GM13976 (cell line): ENCODE measurements around the gene CFAP54.

ENCODE experiments used
- DNase-seq: peaks from one replicate; pipeline ENCODE4 v3.0.0; 2012; ENCODE audit warnings: low spot score
- in situ Hi-C: fragments of 300-500 bp; cut with MboI; formaldehyde crosslinking; loops from one replicate; pipeline ENCODE4 v1.12.0; 2022; ENCODE audit warnings: low sequenced_read_pairs, mixed read lengths, inconsistent platforms; ENCODE audit not compliant: unreplicated experiment
- TF ChIP-seq, protein P1 (sequence below): IDR thresholded peaks from 2 replicates; pipeline ENCODE4 v1.5.1; 2012; ENCODE audit warnings: borderline replicate concordance, mild to moderate bottlenecking; ENCODE audit not compliant: insufficient read depth; ENCODE audit errors: extremely low read depth, missing control alignments, control extremely low read depth

CFAP54 gene

DNA sequence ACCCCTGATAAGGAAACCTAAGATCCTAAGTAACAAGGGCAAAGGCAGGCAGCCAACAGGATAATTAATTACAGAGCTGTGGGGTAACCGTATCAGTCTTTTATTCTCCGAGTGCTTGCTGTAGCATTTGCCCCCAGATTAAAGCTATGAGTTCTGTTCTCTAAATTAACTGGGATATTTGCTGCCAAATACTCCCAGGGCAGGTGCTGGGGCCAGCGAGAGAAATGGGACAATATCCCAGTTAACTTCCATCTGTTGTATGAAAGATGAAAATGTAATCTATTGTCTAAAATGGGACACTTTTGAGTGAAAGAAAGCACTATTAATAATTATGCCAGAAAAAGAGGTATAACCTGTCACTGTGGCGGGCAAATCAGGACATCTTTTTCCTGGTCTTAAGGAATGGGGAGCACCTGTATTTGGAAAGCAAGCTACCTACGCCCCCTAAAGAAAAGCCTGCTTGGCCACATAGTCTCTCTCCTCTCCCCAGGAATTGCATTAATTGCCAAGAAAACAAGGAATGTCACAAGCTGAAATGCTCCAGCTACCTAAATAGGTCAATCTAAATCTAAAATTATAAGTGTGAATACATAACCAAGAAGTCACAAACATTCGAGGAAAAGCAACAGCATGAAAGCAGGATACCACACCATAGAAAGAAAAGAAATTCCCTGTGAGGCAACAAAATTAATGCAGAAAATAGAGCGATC, 26.7 kb upstream of the CFAP54 start:
- in situ Hi-C loops = no loop called here
- TF ChIP-seq, protein P1, sequence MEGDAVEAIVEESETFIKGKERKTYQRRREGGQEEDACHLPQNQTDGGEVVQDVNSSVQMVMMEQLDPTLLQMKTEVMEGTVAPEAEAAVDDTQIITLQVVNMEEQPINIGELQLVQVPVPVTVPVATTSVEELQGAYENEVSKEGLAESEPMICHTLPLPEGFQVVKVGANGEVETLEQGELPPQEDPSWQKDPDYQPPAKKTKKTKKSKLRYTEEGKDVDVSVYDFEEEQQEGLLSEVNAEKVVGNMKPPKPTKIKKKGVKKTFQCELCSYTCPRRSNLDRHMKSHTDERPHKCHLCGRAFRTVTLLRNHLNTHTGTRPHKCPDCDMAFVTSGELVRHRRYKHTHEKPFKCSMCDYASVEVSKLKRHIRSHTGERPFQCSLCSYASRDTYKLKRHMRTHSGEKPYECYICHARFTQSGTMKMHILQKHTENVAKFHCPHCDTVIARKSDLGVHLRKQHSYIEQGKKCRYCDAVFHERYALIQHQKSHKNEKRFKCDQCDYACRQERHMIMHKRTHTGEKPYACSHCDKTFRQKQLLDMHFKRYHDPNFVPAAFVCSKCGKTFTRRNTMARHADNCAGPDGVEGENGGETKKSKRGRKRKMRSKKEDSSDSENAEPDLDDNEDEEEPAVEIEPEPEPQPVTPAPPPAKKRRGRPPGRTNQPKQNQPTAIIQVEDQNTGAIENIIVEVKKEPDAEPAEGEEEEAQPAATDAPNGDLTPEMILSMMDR = no peak
- DNase-seq = no peak

- TF ChIP-seq, protein P1 = no peak
- DNase-seq = no peak
- in situ Hi-C loops = no loop called here
These were observed 23.5 kb upstream of the CFAP54 start for GRCh38 chr12:96465896-96466295.

DNA sequence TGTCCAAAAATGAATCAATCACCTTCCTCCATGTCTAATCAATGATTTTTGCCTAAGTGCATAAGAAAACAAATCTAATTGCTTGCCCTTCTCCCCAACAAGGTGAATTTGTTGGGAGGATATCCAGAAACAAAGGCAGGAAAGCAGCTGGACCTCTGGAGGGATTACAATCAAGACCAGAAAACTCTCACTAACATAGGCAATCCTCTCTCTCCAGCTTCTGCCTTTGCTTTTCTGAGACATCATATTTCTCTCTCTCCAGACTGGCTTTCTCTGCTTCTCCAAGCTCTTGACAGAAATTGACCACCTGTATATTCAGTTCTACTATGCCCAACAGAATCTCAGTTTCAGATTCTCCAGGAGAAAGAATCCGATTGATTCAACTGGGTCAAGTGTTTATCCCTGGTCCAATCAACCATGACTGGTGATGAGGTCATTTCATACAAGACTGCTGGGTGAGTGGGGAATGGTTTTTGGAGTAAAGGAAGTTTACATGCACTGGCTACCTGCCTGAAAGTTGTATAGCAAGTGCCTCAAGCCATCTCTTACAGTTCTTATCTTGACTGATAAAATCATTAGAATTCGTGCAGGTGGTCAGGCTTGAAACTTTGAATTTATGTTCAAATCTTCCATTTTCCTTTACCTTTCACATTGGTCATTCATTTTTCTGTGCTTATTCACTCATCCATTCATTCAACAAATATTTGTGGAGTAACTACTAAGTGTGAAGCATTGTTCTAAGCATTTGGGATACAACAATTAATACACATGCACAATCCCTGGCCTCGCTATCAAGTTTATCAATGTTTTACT, 22.2 kb upstream of the CFAP54 start:
- DNase-seq = no peak
- TF ChIP-seq, protein P1 = no peak
- in situ Hi-C loops = no loop called here

- DNase-seq = no peak
- TF ChIP-seq, protein P1 = no peak
- in situ Hi-C loops = no loop called here
These were observed 17.9 kb upstream of the CFAP54 start for GRCh38 chr12:96471368-96472050.

GRCh38 chr12:96472384-96472783, 17.0 kb upstream of the CFAP54 start:
- DNase-seq = no peak
- in situ Hi-C loops = no loop called here
- TF ChIP-seq, protein P1 = no peak

GRCh38 chr12:96473394-96474093, 15.8 kb upstream of the CFAP54 start:
- DNase-seq = no peak
- in situ Hi-C loops = no loop called here

More at GRCh38 chr12:96473394-96474093, 15.8 kb upstream of the CFAP54 start:
- TF ChIP-seq, protein P1 = no peak
